ENCODE results near the gene CNTNAP4. TPM values are rescaled to one million over a fixed set of nuclear protein-coding genes. Genes with fewer than 3 reads are reported as not detected.

CNTNAP4 gene
- total and polyA plus RNA-seq, 10 of the 15 experiments (the other 5 are each of a cell fraction or from before 2014, with no cell fraction given) = 0.45 to 1.9 (median 0.90) TPM

DNA sequence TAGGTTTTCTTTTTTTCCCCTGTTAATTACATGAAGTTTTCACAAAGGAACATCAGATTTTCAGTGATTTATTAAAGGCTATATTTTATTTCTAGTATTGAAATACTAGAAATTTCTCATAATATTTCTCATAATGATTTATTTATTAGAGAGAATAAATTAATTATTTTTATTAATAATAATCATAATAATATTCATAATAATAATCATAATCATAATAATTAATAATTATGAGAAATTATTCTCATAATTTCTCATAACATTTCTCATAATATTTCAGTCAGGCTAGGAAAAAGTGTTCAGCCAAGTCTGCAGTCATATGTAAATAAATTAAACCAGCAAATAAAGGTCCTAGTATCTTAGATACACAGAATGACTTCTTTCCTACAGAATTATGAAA is 41.4 kb downstream of the CNTNAP4 start (continued):
- TF ChIP-seq, protein P1, sequence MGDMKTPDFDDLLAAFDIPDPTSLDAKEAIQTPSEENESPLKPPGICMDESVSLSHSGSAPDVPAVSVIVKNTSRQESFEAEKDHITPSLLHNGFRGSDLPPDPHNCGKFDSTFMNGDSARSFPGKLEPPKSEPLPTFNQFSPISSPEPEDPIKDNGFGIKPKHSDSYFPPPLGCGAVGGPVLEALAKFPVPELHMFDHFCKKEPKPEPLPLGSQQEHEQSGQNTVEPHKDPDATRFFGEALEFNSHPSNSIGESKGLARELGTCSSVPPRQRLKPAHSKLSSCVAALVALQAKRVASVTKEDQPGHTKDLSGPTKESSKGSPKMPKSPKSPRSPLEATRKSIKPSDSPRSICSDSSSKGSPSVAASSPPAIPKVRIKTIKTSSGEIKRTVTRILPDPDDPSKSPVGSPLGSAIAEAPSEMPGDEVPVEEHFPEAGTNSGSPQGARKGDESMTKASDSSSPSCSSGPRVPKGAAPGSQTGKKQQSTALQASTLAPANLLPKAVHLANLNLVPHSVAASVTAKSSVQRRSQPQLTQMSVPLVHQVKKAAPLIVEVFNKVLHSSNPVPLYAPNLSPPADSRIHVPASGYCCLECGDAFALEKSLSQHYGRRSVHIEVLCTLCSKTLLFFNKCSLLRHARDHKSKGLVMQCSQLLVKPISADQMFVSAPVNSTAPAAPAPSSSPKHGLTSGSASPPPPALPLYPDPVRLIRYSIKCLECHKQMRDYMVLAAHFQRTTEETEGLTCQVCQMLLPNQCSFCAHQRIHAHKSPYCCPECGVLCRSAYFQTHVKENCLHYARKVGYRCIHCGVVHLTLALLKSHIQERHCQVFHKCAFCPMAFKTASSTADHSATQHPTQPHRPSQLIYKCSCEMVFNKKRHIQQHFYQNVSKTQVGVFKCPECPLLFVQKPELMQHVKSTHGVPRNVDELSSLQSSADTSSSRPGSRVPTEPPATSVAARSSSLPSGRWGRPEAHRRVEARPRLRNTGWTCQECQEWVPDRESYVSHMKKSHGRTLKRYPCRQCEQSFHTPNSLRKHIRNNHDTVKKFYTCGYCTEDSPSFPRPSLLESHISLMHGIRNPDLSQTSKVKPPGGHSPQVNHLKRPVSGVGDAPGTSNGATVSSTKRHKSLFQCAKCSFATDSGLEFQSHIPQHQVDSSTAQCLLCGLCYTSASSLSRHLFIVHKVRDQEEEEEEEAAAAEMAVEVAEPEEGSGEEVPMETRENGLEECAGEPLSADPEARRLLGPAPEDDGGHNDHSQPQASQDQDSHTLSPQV (IDR thresholded peaks at IDR 0.05) = no peak
- TF ChIP-seq CBX3 (IDR thresholded peaks at IDR 0.05; ENCODE audit: borderline replicate concordance, low read depth) (no peak), CEBPB (IDR thresholded peaks at IDR 0.05; ENCODE audit: borderline replicate concordance in 1 of 2, low read depth in 2 of 2, low read length in 2 of 2) (no peak), TCF12 (IDR thresholded peaks at IDR 0.05; ENCODE audit: low read depth, low read length) (no peak)

DNA sequence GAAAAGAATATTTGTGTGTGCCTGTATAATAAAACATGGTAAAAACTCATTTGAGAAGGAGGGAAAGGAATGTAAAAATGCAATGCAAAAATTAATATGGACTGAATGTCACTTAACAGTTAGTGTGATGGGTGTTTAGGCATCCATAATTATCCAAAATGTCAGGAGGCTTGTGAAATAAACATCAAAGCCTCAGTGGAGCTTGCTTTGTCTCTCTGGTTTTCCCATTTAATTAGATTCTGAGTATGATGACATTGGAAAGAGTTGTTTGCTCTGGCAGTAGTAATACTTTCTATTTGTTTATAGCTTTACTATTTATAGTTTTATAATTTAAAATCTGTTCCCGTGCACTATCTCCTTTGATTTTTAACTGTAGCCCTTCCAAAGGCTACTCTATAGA is 51.9 kb downstream of the CNTNAP4 start:
- H3K79me2 ChIP-seq (ENCODE audit: control insufficient read depth, insufficient read depth, low read length) = no peaks in the 10 kb centered on the region
- no TSS peak for BruUV-seq (replicated peaks)
- H3K4me2 ChIP-seq (ENCODE audit: control insufficient read depth, insufficient read depth) = no peak overlapping the region
- ATAC-seq (no peak), FAIRE-seq (no peak), DNase-seq (ENCODE audit: low read depth, low spot score) (no peak)
- RAD21 ChIA-PET (ENCODE audit: unreplicated experiment) = no interaction called here
- CTCF ChIA-PET = no interaction called here
- H3K4me3 ChIP-seq = no peak overlapping the region
- H3K4me1 ChIP-seq (ENCODE audit: control insufficient read depth, insufficient read depth, low read length) = no peaks in the 10 kb centered on the region
- no peaks in the 10 kb centered on the region for H3K9me3 ChIP-seq (replicated peaks; ENCODE audit: control insufficient read depth, insufficient read depth, low read length)
- H3K36me3 ChIP-seq (ENCODE audit: control insufficient read depth in 2 of 2, insufficient read depth in 2 of 2, low read length in 1 of 2) = no peaks in the 10 kb centered on the region
- SMC1A ChIA-PET (ENCODE audit: uncharacterized antibody, unreplicated experiment) = no interaction called here
- in situ Hi-C loops (cut with MboI) (no loop called here), intact Hi-C loops (cut with micrococcal nuclease; ENCODE audit: unreplicated experiment) (no loop called here)
- no peaks in the 10 kb centered on the region for H4K20me1 ChIP-seq (ENCODE audit: control insufficient read depth, insufficient read depth)
- no peak overlapping the region for H3K27ac ChIP-seq (ENCODE audit: control insufficient read depth, insufficient read depth)
- no peak overlapping the region for H2AFZ ChIP-seq (ENCODE audit: control insufficient read depth, low read depth, low read length)
- POLR2A ChIA-PET = no interaction called here
- H3K27me3 ChIP-seq (replicated peaks in 1 of 2; ENCODE audit: control insufficient read depth in 2 of 2, insufficient read depth in 2 of 2, low read length in 1 of 2) = no peaks in the 10 kb centered on the region
- no peak overlapping the region for H3K9ac ChIP-seq (ENCODE audit: control insufficient read depth, insufficient read depth, low read length)
- 36% methylated on average over 1 of the region's 1 CpG for WGBS (ENCODE audit: insufficient coverage, insufficient replicate concordance, low lambda C conversion rate, missing lambda C conversion rate)
- TF ChIP-seq GATAD2B (conservative IDR thresholded peaks at IDR 0.05; ENCODE audit: low read depth) = no peak
- no peak for TF ChIP-seq MTA2 (IDR thresholded peaks at IDR 0.05; ENCODE audit: low read depth)
- TF ChIP-seq, protein P2, sequence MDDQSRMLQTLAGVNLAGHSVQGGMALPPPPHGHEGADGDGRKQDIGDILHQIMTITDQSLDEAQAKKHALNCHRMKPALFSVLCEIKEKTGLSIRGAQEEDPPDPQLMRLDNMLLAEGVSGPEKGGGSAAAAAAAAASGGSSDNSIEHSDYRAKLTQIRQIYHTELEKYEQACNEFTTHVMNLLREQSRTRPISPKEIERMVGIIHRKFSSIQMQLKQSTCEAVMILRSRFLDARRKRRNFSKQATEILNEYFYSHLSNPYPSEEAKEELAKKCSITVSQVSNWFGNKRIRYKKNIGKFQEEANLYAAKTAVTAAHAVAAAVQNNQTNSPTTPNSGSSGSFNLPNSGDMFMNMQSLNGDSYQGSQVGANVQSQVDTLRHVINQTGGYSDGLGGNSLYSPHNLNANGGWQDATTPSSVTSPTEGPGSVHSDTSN (IDR thresholded peaks at IDR 0.05; ENCODE audit: insufficient replicate concordance, low read depth, low read length) = no peak
- no peak for TF ChIP-seq HDAC2 (IDR thresholded peaks at IDR 0.05)
- TF ChIP-seq RCOR1 (conservative IDR thresholded peaks at IDR 0.05; ENCODE audit: low read depth, low read length) = no peak
- TF ChIP-seq, protein P3, sequence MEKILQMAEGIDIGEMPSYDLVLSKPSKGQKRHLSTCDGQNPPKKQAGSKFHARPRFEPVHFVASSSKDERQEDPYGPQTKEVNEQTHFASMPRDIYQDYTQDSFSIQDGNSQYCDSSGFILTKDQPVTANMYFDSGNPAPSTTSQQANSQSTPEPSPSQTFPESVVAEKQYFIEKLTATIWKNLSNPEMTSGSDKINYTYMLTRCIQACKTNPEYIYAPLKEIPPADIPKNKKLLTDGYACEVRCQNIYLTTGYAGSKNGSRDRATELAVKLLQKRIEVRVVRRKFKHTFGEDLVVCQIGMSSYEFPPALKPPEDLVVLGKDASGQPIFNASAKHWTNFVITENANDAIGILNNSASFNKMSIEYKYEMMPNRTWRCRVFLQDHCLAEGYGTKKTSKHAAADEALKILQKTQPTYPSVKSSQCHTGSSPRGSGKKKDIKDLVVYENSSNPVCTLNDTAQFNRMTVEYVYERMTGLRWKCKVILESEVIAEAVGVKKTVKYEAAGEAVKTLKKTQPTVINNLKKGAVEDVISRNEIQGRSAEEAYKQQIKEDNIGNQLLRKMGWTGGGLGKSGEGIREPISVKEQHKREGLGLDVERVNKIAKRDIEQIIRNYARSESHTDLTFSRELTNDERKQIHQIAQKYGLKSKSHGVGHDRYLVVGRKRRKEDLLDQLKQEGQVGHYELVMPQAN (conservative IDR thresholded peaks at IDR 0.05) = no peak
- TF ChIP-seq RELA (IDR thresholded peaks at IDR 0.05; ENCODE audit: borderline replicate concordance, partially characterized antibody) = no peak
- no peak for TF ChIP-seq CHD2 (IDR thresholded peaks at IDR 0.05; ENCODE audit: borderline replicate concordance, low read depth, low read length)
- no peak for TF ChIP-seq CREB1 (IDR thresholded peaks at IDR 0.05; ENCODE audit: low read depth)
- TF ChIP-seq ZNF622 (IDR thresholded peaks at IDR 0.05) = no peak
- TF ChIP-seq RBBP5 (conservative IDR thresholded peaks at IDR 0.05) = no peak
- TF ChIP-seq SUZ12 (IDR thresholded peaks at IDR 0.05; ENCODE audit: unreplicated experiment) = no peak
- TF ChIP-seq, protein P4, sequence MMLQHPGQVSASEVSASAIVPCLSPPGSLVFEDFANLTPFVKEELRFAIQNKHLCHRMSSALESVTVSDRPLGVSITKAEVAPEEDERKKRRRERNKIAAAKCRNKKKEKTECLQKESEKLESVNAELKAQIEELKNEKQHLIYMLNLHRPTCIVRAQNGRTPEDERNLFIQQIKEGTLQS (IDR thresholded peaks at IDR 0.05; ENCODE audit: borderline replicate concordance, extremely low read depth, low read depth, low read length) = no peak
- no peak for TF ChIP-seq NBN (IDR thresholded peaks at IDR 0.05)

All from GM12878 (cell line).